Measurements from ENCODE around the gene SLC41A1.

SLC41A1 gene

DNA sequence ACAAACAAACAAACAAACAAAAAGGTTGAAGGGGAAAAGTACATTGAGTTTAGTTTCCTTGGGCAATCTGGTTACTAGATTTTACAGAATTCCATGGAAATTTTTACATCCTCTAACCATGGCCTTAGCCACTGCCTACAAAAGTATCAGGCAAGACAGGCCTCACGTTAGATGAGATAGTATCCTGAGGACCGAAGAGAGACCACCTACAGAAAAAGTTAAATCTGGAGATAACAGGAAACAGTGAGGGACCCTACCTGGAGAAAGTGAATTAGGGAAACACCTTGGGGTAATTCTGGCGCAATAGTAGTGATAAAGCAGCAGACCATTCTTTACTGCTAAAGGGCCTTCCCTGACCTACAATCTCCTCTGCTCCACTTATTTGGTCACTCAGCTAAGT is 46.4 kb downstream of the SLC41A1 start:
- H3K36me3 Mint-ChIP-seq (ENCODE audit: low read depth), result no peaks in the 10 kb centered on the region
- H3K4me1 Mint-ChIP-seq, result no peaks in the 10 kb centered on the region
- TF ChIP-seq, protein P1, sequence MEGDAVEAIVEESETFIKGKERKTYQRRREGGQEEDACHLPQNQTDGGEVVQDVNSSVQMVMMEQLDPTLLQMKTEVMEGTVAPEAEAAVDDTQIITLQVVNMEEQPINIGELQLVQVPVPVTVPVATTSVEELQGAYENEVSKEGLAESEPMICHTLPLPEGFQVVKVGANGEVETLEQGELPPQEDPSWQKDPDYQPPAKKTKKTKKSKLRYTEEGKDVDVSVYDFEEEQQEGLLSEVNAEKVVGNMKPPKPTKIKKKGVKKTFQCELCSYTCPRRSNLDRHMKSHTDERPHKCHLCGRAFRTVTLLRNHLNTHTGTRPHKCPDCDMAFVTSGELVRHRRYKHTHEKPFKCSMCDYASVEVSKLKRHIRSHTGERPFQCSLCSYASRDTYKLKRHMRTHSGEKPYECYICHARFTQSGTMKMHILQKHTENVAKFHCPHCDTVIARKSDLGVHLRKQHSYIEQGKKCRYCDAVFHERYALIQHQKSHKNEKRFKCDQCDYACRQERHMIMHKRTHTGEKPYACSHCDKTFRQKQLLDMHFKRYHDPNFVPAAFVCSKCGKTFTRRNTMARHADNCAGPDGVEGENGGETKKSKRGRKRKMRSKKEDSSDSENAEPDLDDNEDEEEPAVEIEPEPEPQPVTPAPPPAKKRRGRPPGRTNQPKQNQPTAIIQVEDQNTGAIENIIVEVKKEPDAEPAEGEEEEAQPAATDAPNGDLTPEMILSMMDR (IDR thresholded peaks at IDR 0.05; ENCODE audit: unreplicated experiment in 3 of 3), result no peak
- H3K4me3 Mint-ChIP-seq, result no peak overlapping the region
- no peak overlapping the region for H3K27ac Mint-ChIP-seq
- no peaks in the 10 kb centered on the region for H3K9me3 Mint-ChIP-seq
- peaks cover 9% of the 10 kb centered on the region for H3K27me3 Mint-ChIP-seq (ENCODE audit: low read depth)

DNA sequence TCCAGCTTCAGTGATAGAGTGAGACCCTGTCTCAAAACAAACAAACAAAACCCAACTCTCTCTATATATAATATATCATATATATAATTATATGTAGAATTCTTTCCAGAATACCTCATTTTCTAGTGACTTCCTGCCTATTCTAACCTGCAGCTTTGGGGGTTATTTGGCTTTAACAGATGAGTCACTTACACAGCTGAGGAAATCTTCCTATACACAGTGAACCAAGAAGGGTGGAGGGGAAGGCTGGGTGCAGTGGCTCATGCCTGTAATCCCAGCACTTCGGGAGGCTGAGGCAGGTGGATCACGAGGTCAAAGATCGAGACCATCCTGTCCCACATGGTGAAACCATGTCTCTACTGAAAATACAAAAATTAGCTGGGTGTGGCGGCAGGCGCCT is 47.0 kb downstream of the SLC41A1 start:
- peaks cover 5% of the 10 kb centered on the region for H3K27me3 Mint-ChIP-seq (ENCODE audit: low read depth)
- no peaks in the 10 kb centered on the region for H3K4me1 Mint-ChIP-seq

DNA sequence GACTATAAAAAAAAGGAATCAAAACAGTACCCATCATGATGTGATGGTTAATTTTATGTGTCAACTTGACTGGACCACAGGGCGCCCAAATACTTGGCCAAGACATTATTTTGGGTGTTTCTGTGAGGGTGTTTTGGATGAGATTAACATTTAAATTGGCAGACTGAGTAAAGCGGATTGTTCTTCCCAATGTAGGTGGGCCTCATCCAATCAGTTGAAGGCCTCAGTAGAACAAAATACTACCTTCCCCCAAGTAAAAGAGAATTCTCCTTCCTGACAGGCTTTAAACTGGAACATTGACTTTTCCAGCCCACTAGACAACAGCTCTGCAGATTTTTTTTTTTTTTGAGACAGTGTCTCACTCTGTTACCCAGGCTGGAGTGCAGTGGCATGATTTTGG is 48.4 kb downstream of the SLC41A1 start:
- Mint-ChIP-seq H3K27me3 (ENCODE audit: low read depth) (no peaks in the 10 kb centered on the region), H3K4me1 (no peaks in the 10 kb centered on the region), H3K9me3 (peaks cover 2% of the 10 kb centered on the region), H3K4me3 (no peak overlapping the region), H3K27ac (no peak overlapping the region), H3K36me3 (ENCODE audit: low read depth) (no peaks in the 10 kb centered on the region)
- TF ChIP-seq, protein P1 (IDR thresholded peaks at IDR 0.05; ENCODE audit: unreplicated experiment in 3 of 3), result no peak

More for the DNA sequence above, 47.0 kb downstream of the SLC41A1 start:
- Mint-ChIP-seq H3K27ac (no peak overlapping the region), H3K9me3 (no peaks in the 10 kb centered on the region), H3K4me3 (no peak overlapping the region), H3K36me3 (ENCODE audit: low read depth) (no peaks in the 10 kb centered on the region)
- TF ChIP-seq, protein P1 (IDR thresholded peaks at IDR 0.05; ENCODE audit: unreplicated experiment in 3 of 3), result no peak

DNA sequence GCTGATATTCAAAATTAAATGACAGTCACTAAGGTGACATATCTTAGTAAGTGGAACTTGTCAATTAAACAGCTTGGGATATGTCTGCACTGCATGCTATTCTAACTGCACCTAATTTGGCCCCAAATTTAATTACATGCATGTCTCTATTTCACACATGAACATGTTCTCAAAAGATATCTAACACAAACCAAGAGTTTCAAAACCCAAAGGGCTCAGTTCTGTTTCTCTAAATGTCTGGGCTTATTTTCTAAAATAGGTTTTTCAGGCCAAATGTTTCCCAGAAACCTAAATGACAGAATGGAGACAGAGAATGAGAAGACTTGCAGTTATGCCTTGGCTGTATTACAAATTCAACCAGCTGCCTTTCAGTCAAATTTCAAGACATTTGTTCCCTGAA is 49.0 kb downstream of the SLC41A1 start:
- Mint-ChIP-seq H3K9me3 (peaks cover 2% of the 10 kb centered on the region), H3K27me3 (ENCODE audit: low read depth) (no peaks in the 10 kb centered on the region), H3K27ac (no peak overlapping the region), H3K36me3 (ENCODE audit: low read depth) (no peaks in the 10 kb centered on the region), H3K4me1 (no peaks in the 10 kb centered on the region), H3K4me3 (no peak overlapping the region)
- TF ChIP-seq, protein P1 (IDR thresholded peaks at IDR 0.05; ENCODE audit: unreplicated experiment in 3 of 3), result no peak

DNA sequence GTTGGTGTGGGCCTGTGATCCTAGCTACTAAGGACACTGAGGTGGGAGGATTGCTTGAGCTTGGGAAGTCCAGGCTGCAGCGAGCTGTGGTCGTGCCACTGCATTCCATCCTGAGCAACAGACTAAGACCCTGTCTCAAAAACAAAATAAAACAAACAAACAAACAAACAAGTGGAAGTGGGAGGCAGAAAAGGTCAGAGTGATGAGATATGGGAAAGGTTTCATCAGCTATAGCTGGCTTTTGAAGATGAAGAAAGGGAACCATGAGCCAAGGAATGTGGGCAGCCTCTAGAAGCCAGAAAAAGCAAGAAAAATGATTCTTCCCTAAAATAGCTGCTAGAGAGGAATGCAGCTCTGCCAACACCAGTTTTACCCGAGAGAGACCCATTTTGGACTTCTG is 52.4 kb downstream of the SLC41A1 start:
- Mint-ChIP-seq H3K4me3 (no peak overlapping the region), H3K9me3 (peaks cover 2% of the 10 kb centered on the region), H3K27me3 (ENCODE audit: low read depth) (peaks cover 2% of the 10 kb centered on the region), H3K27ac (no peak overlapping the region), H3K4me1 (no peaks in the 10 kb centered on the region), H3K36me3 (ENCODE audit: low read depth) (no peaks in the 10 kb centered on the region)
- TF ChIP-seq, protein P1 (IDR thresholded peaks at IDR 0.05; ENCODE audit: unreplicated experiment in 3 of 3), result no peak

DNA sequence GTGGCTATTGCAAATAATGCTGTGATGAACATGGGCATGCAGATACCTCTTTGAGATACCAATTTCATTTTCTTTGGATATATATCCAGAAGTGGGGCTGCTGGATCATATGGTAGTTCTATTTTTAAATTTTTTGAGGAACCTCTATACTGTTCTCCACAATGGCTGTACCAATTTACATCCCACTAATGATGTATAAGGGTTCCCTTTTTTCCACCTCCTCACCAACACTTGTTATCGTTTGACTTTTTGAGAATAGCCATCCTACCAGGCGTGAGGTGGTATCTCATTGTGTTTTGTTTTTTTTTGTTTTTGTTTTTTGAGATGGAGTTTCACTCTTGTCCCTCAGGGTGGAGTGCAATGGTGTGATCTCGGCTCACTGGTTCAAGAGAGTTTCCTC is 56.4 kb downstream of the SLC41A1 start:
- Mint-ChIP-seq H3K36me3 (ENCODE audit: low read depth) (no peaks in the 10 kb centered on the region), H3K4me3 (no peak overlapping the region), H3K27ac (no peak overlapping the region), H3K4me1 (no peaks in the 10 kb centered on the region), H3K9me3 (peaks cover 2% of the 10 kb centered on the region), H3K27me3 (ENCODE audit: low read depth) (peaks cover 14% of the 10 kb centered on the region)
- TF ChIP-seq, protein P1 (IDR thresholded peaks at IDR 0.05; ENCODE audit: unreplicated experiment in 3 of 3), result no peak
